K562 (cell line): ENCODE measurements around the gene PPP1R12B. TPM values are rescaled to one million over a fixed set of nuclear protein-coding genes. Genes with fewer than 3 reads are reported as not detected.

Source experiments
- BDP1 ChIP-seq: IDR thresholded peaks from 3 replicates; pipeline ENCODE4 v1.6.1; 2011; ENCODE audit not compliant: insufficient read length, insufficient read depth
- DIDO1 ChIP-seq: fragments of 450-650 bp; IDR thresholded peaks from 2 replicates; pipeline ENCODE4 v1.6.1; 2016; ENCODE audit warnings: low read depth, missing biosample characterization, missing genetic modification characterization
- DPF2 ChIP-seq: fragments of 450-650 bp; IDR thresholded peaks from 2 replicates; pipeline ENCODE4 v1.6.1; 2016
- FUS ChIP-seq: fragments of 200-400 bp; formaldehyde crosslinking; optimal IDR thresholded peaks from 2 replicates; pipeline ENCODE3; 2017; ENCODE audit warnings: low read depth, low read length
- HNRNPH1 ChIP-seq: fragments of 200-400 bp; formaldehyde crosslinking; optimal IDR thresholded peaks from 2 replicates; pipeline ENCODE3; 2017; ENCODE audit warnings: low read depth, mild to moderate bottlenecking, low read length, moderate library complexity
- MEIS2 ChIP-seq: fragments of 450-650 bp; IDR thresholded peaks from 2 replicates; pipeline ENCODE4 v1.6.1; 2014; ENCODE audit warnings: mild to moderate bottlenecking; ENCODE audit not compliant: partially characterized antibody
- MXI1 ChIP-seq: IDR thresholded peaks from 2 replicates; pipeline ENCODE4 v1.6.1; 2011; ENCODE audit warnings: low read depth, mild to moderate bottlenecking, improper control_type of control experiment, low read length
- MYC ChIP-seq, 2 experiments: fragments of 250-450 bp in 1 of 2; sonication (Bioruptor Pico) in 1 of 2; IDR thresholded peaks; 2 replicates each; pipeline versions ENCODE4 v1.5.1 to v1.6.1; 2012 to 2021; ENCODE audit warnings: low read depth in 2 of 2, borderline replicate concordance in 1 of 2, improper control_type of control experiment in 1 of 2, low read length in 1 of 2, mild to moderate bottlenecking in 1 of 2, moderate library complexity in 1 of 2
- POLR2A ChIP-seq: fragments of 450-650 bp; conservative IDR thresholded peaks from 2 replicates; pipeline ENCODE4 v1.6.1; 2016
- POLR2B ChIP-seq: fragments of 450-650 bp; IDR thresholded peaks from 2 replicates; pipeline ENCODE4 v1.6.1; 2018; ENCODE audit warnings: low read depth; ENCODE audit not compliant: partially characterized antibody
- PTRF ChIP-seq: fragments of 450-650 bp; IDR thresholded peaks from 2 replicates; pipeline ENCODE4 v1.6.1; 2016; ENCODE audit warnings: mild to moderate bottlenecking, missing genetic modification characterization, missing compliant biosample characterization
- RAD21 ChIP-seq, 2 experiments: fragments of 250-450 bp in 1 of 2; fragments of 450-650 bp in 1 of 2; sonication (Bioruptor Pico) in 1 of 2; formaldehyde crosslinking in 1 of 2; IDR thresholded peaks in 1 of 2; conservative IDR thresholded peaks in 1 of 2; 2 replicates each; pipeline versions ENCODE4 v1.4.0 to v1.8.0; 2020 to 2022; ENCODE audit warnings: mild to moderate bottlenecking in 2 of 2, moderate library complexity in 1 of 2
- RNF2 ChIP-seq: sonication (generic); IDR thresholded peaks from 2 replicates; pipeline ENCODE4 v1.6.1; 2016
- SREBF2 ChIP-seq: sonication (generic); formaldehyde crosslinking; IDR thresholded peaks from 2 replicates; pipeline ENCODE4 v1.4.0; 2020; ENCODE audit warnings: mild to moderate bottlenecking, missing genetic modification reagents
- SUPT5H ChIP-seq: fragments of 450-650 bp; IDR thresholded peaks from 2 replicates; pipeline ENCODE4 v1.6.1; 2016
- TCF7 ChIP-seq: sonication (generic); IDR thresholded peaks from 2 replicates; pipeline ENCODE4 v1.6.1; 2016; ENCODE audit warnings: antibody characterized with exemption, borderline replicate concordance
- ZNF124 ChIP-seq: sonication (generic); formaldehyde crosslinking; IDR thresholded peaks from 2 replicates; pipeline ENCODE4 v1.8.1; 2022; ENCODE audit warnings: missing genetic modification reagents
- ZNF140 ChIP-seq: fragments of 250-450 bp; sonication (Bioruptor Pico); IDR thresholded peaks from 2 replicates; pipeline ENCODE4 v1.8.0; 2021; ENCODE audit warnings: moderate library complexity, mild to moderate bottlenecking, inconsistent platforms
- ZNF23 ChIP-seq: fragments of 250-450 bp; sonication (Bioruptor Pico); IDR thresholded peaks from 2 replicates; pipeline ENCODE4 v1.4.0; 2020; ENCODE audit warnings: mild to moderate bottlenecking
- ZNF324 ChIP-seq: fragments of 250-450 bp; sonication (Bioruptor Pico); IDR thresholded peaks from 2 replicates; pipeline ENCODE4 v1.4.0; 2020; ENCODE audit warnings: mild to moderate bottlenecking
- ZNF444 ChIP-seq: fragments of 250-450 bp; sonication (Bioruptor Pico); IDR thresholded peaks from 2 replicates; pipeline ENCODE4 v1.4.0; 2020; ENCODE audit warnings: mild to moderate bottlenecking, moderate library complexity
- ZNF518B ChIP-seq: fragments of 250-450 bp; sonication (Bioruptor Pico); IDR thresholded peaks from 2 replicates; pipeline ENCODE4 v1.5.0; 2021; ENCODE audit warnings: mild to moderate bottlenecking, moderate library complexity
- polyA plus RNA-seq, 8 experiments: library from polyadenylated mRNA; depleted of rRNA in 4 of 8; stranded (reverse) in 5 of 8; unstranded in 3 of 8; fragments of >200 nt; fragmentation: Nextera tagmentation in 2 of 8; fragmentation: Illumina TruSeq in 1 of 8; extraction: Ambion mirVana in 2 of 8; extraction: Trizol in 1 of 8; gene quantifications; 2 replicates each; pipeline versions ENCODE4 v1.2.1 to v1.2.3, GENCODE V29; 2011 to 2014; ENCODE audit warnings: inconsistent platforms in 1 of 8, missing spikeins in 1 of 8
- total RNA-seq, 7 experiments: library from RNA; depleted of rRNA in 6 of 7; stranded (reverse); fragments of >200 nt in 6 of 7; fragmentation: Illumina TruSeq in 2 of 7; extraction: Trizol in 2 of 7; gene quantifications; 2 replicates each; pipeline versions ENCODE4 v1.2.1 to v1.2.3, GENCODE V29; 2011 to 2021; ENCODE audit warnings: low replicate concordance in 1 of 7
- TF ChIP-seq, protein P1 (sequence below): fragments of 250-450 bp; sonication (Bioruptor Pico); IDR thresholded peaks from 2 replicates; pipeline ENCODE4 v1.4.0; 2020; ENCODE audit warnings: mild to moderate bottlenecking, moderate library complexity
- TF ChIP-seq, protein P2 (sequence below): fragments of 250-450 bp; sonication (Bioruptor Pico); IDR thresholded peaks from 2 replicates; pipeline ENCODE4 v1.8.0; 2022; ENCODE audit warnings: moderate library complexity, mild to moderate bottlenecking, inconsistent platforms

Gene PPP1R12B
- total and polyA plus RNA-seq, 9 of the 15 experiments (the other 6 are each of a cell fraction or from before 2014, with no cell fraction given): 0.73 to 16.9 (median 13.6) TPM

DNA sequence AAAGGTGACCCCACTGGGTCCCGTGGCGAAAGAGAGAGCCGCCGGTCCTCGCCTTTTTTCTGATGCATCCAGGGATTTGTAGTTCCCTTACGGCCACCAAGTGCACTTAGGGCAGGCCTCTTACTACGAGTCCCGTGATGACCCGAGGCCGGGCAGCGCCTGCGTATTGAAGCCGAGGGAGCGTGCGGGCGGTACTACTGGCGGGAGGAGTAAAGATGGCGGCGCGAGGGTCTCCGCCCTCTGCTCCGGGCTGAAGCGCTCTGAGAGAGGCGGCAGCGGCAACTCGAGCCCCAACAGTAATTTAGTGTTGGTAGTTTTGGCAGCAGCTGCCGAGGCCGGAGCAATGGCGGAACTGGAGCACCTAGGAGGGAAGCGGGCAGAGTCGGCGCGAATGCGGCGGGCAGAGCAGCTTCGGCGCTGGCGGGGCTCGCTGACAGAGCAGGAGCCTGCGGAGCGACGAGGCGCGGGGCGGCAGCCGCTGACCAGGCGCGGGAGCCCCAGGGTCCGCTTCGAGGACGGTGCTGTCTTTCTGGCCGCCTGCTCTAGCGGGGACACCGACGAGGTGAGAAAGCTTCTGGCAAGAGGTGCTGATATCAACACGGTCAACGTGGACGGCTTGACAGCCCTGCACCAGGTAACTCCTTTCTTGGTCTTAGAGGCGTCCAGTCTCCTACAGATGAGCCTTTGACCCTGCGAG, at the start of gene PPP1R12B (continued):
- no peak for TF ChIP-seq ZNF518B (CRISPR knock-in tag)
- TF ChIP-seq RAD21 (CRISPR knock-in tag; conservative IDR thresholded peaks at IDR 0.05 in 1 of 2, IDR thresholded peaks at IDR 0.05 in 1 of 2): no peak
- TF ChIP-seq MXI1: peak; percentile 67
- no peak for TF ChIP-seq HNRNPH1
- no peak for TF ChIP-seq ZNF124
- TF ChIP-seq PTRF: no peak
- TF ChIP-seq MYC (IDR thresholded peaks at IDR 0.05; ENCODE audit: low read depth, low read length): peak; percentile 58
- TF ChIP-seq MYC (CRISPR knock-in tag; IDR thresholded peaks at IDR 0.05; ENCODE audit: borderline replicate concordance, low read depth): 0 out of 2 replicates have a peak, but pooled peaks have one; percentile 43
- TF ChIP-seq RNF2: peak; percentile 34; the same call in 1 of the 2 replicates
- TF ChIP-seq DIDO1: peak; percentile 99
- no peak for TF ChIP-seq ZNF140 (CRISPR knock-in tag)
- TF ChIP-seq ZNF444 (CRISPR knock-in tag): no peak
- no peak for TF ChIP-seq BDP1
- TF ChIP-seq MEIS2: peak; percentile 81
- no peak for TF ChIP-seq DPF2
- TF ChIP-seq, protein P1, sequence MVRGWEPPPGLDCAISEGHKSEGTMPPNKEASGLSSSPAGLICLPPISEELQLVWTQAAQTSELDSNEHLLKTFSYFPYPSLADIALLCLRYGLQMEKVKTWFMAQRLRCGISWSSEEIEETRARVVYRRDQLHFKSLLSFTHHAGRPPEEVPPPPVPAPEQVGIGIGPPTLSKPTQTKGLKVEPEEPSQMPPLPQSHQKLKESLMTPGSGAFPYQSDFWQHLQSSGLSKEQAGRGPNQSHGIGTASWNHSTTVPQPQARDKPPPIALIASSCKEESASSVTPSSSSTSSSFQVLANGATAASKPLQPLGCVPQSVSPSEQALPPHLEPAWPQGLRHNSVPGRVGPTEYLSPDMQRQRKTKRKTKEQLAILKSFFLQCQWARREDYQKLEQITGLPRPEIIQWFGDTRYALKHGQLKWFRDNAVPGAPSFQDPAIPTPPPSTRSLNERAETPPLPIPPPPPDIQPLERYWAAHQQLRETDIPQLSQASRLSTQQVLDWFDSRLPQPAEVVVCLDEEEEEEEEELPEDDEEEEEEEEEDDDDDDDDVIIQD (CRISPR knock-in tag): no peak
- peak; percentile 80; the same call in 1 of the 2 replicates for TF ChIP-seq TCF7
- TF ChIP-seq ZNF23: no peak
- TF ChIP-seq POLR2B: peak; percentile 77
- TF ChIP-seq FUS: no peak
- no peak for TF ChIP-seq ZNF324 (CRISPR knock-in tag)
- peak; percentile 86 for TF ChIP-seq POLR2A
- TF ChIP-seq, protein P2, sequence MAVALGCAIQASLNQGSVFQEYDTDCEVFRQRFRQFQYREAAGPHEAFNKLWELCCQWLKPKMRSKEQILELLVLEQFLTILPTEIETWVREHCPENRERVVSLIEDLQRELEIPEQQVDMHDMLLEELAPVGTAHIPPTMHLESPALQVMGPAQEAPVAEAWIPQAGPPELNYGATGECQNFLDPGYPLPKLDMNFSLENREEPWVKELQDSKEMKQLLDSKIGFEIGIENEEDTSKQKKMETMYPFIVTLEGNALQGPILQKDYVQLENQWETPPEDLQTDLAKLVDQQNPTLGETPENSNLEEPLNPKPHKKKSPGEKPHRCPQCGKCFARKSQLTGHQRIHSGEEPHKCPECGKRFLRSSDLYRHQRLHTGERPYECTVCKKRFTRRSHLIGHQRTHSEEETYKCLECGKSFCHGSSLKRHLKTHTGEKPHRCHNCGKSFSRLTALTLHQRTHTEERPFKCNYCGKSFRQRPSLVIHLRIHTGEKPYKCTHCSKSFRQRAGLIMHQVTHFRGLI (CRISPR knock-in tag): no peak
- no peak for TF ChIP-seq SREBF2 (CRISPR knock-in tag)
- TF ChIP-seq SUPT5H: peak; percentile 86
